SK-N-SH treated with all-trans-retinoic acid at 6 μM for 48 hours (cell line): ENCODE results near the gene COL23A1.

Experiments used
- ARNTL ChIP-seq: fragments of 450-650 bp; formaldehyde crosslinking; IDR thresholded peaks from 2 replicates; pipeline ENCODE4 v1.5.0; 2020; ENCODE audit warnings: low read depth, mild to moderate bottlenecking, moderate library complexity, borderline replicate concordance
- CREB5 ChIP-seq: fragments of 250-450 bp; sonication (Bioruptor Pico); IDR thresholded peaks from 2 replicates; pipeline ENCODE4 v1.5.1; 2020; ENCODE audit warnings: low read depth, mild to moderate bottlenecking, moderate library complexity
- CSRNP3 ChIP-seq: fragments of 250-450 bp; sonication (Bioruptor Pico); IDR thresholded peaks from 2 replicates; pipeline ENCODE4 v1.5.1; 2021; ENCODE audit warnings: mild to moderate bottlenecking, moderate library complexity
- ESRRG ChIP-seq: fragments of 250-450 bp; sonication (Bioruptor Pico); IDR thresholded peaks from 2 replicates; pipeline ENCODE4 v1.6.1; 2021; ENCODE audit warnings: mild to moderate bottlenecking
- PATZ1 ChIP-seq: fragments of 250-450 bp; sonication (Bioruptor Pico); IDR thresholded peaks from 2 replicates; pipeline ENCODE4 v1.8.0; 2020; ENCODE audit warnings: mild to moderate bottlenecking, moderate library complexity, borderline replicate concordance
- RARB ChIP-seq: fragments of 250-450 bp; sonication (Bioruptor Pico); IDR thresholded peaks from 2 replicates; pipeline ENCODE4 v1.8.0; 2021; ENCODE audit warnings: mild to moderate bottlenecking, moderate library complexity
- SNAI2 ChIP-seq: fragments of 250-450 bp; sonication (Bioruptor Pico); IDR thresholded peaks from 2 replicates; pipeline ENCODE4 v1.5.0; 2020; ENCODE audit warnings: mild to moderate bottlenecking, moderate library complexity
- TOX ChIP-seq: fragments of 250-450 bp; sonication (Bioruptor Pico); IDR thresholded peaks from 2 replicates; pipeline ENCODE4 v1.8.0; 2021; ENCODE audit warnings: mild to moderate bottlenecking, moderate library complexity, borderline replicate concordance
- ZC3H10 ChIP-seq: fragments of 250-450 bp; sonication (Bioruptor Pico); IDR thresholded peaks from 2 replicates; pipeline ENCODE4 v1.5.1; 2021; ENCODE audit warnings: mild to moderate bottlenecking, moderate library complexity
- ZFP3 ChIP-seq: fragments of 250-450 bp; sonication (Bioruptor Pico); IDR thresholded peaks from 2 replicates; pipeline ENCODE4 v1.5.0; 2020; ENCODE audit warnings: mild to moderate bottlenecking, moderate library complexity
- ZFP30 ChIP-seq: fragments of 450-650 bp; formaldehyde crosslinking; IDR thresholded peaks from 2 replicates; pipeline ENCODE4 v1.5.0; 2022; ENCODE audit warnings: mild to moderate bottlenecking, moderate library complexity
- ZNF565 ChIP-seq: fragments of 450-650 bp; formaldehyde crosslinking; conservative IDR thresholded peaks from 2 replicates; pipeline ENCODE4 v1.5.0; 2020; ENCODE audit warnings: low read depth, mild to moderate bottlenecking, moderate library complexity
- ZNF70 ChIP-seq: fragments of 450-650 bp; formaldehyde crosslinking; IDR thresholded peaks from 2 replicates; pipeline ENCODE4 v1.5.0; 2020; ENCODE audit warnings: mild to moderate bottlenecking, moderate library complexity
- ZNF8 ChIP-seq: fragments of 450-650 bp; formaldehyde crosslinking; IDR thresholded peaks from 2 replicates; pipeline ENCODE4 v1.5.0; 2020; ENCODE audit warnings: mild to moderate bottlenecking, moderate library complexity

GRCh38 chr5:178381921-178382695, 208.1 kb downstream of the COL23A1 start:
- TF ChIP-seq ZFP3 (CRISPR knock-in tag) (no peak), ESRRG (CRISPR knock-in tag) (no peak), SNAI2 (CRISPR knock-in tag) (no peak), CREB5 (CRISPR knock-in tag) (no peak), ZFP30 (no peak), PATZ1 (no peak), ZC3H10 (CRISPR knock-in tag) (no peak), CSRNP3 (CRISPR knock-in tag) (no peak), ARNTL (CRISPR knock-in tag) (no peak), RARB (CRISPR knock-in tag) (no peak), TOX (CRISPR knock-in tag) (no peak), ZNF565 (no peak), ZNF8 (CRISPR knock-in tag) (no peak), ZNF70 (CRISPR knock-in tag) (no peak)
